ENCODE data around the gene F2R. TPM values are rescaled to one million over a fixed set of nuclear protein-coding genes. Genes with fewer than 3 reads are reported as not detected.

Gene F2R
- total and polyA plus RNA-seq, 10 of the 15 experiments (the other 5 are each of a cell fraction or from before 2014, with no cell fraction given): 1.8 to 75.4 (median 8.0) TPM

- TF ChIP-seq RAD21 (IDR thresholded peaks at IDR 0.05; ENCODE audit: insufficient read depth, low read depth, low read length) (no peak), RAD51 (IDR thresholded peaks at IDR 0.05) (no peak), RCOR1 (conservative IDR thresholded peaks at IDR 0.05; ENCODE audit: low read depth, low read length) (no peak), HDAC6 (IDR thresholded peaks at IDR 0.05; ENCODE audit: unreplicated experiment) (no peak), BMI1 (IDR thresholded peaks at IDR 0.05; ENCODE audit: borderline replicate concordance) (peak; percentile 28; the same call in 1 of the 2 replicates), MYB (IDR thresholded peaks at IDR 0.05; ENCODE audit: borderline replicate concordance, low read depth, low read length) (no peak), E2F8 (IDR thresholded peaks at IDR 0.05; ENCODE audit: low read depth, partially characterized antibody) (no peak), SPI1 (IDR thresholded peaks at IDR 0.05; ENCODE audit: borderline replicate concordance, insufficient read depth, low read depth, low read length) (no peak), EED (IDR thresholded peaks at IDR 0.05; ENCODE audit: low read depth) (peak; percentile 67; the same call in 1 of the 2 replicates), PRDM15 (CRISPR knock-in tag; IDR thresholded peaks at IDR 0.05) (no peak), BRCA1 (IDR thresholded peaks at IDR 0.05; ENCODE audit: low read depth, low read length) (no peak), ZBTB11 (CRISPR knock-in tag; IDR thresholded peaks at IDR 0.05) (no peak), EZH2 (IDR thresholded peaks at IDR 0.05; ENCODE audit: borderline replicate concordance, control insufficient read depth, low read depth, low read length) (no peak), ATF7 (IDR thresholded peaks at IDR 0.05; ENCODE audit: low read depth) (no peak; the same call in 1 of the 2 replicates), ZZZ3 (IDR thresholded peaks at IDR 0.05; ENCODE audit: control insufficient read depth, insufficient read length, low read depth) (no peak)
- TF ChIP-seq, protein P1, sequence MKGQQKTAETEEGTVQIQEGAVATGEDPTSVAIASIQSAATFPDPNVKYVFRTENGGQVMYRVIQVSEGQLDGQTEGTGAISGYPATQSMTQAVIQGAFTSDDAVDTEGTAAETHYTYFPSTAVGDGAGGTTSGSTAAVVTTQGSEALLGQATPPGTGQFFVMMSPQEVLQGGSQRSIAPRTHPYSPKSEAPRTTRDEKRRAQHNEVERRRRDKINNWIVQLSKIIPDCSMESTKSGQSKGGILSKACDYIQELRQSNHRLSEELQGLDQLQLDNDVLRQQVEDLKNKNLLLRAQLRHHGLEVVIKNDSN (IDR thresholded peaks at IDR 0.05; ENCODE audit: borderline replicate concordance, extremely low read length, insufficient read depth, low read depth, low read length): no peak
These were observed 24.3 kb upstream of the F2R start (continued) for GRCh38 chr5:76691467-76692273.
